ENCODE results near the gene PHPT1. TPM values are rescaled to one million over a fixed set of nuclear protein-coding genes. Genes with fewer than 3 reads are reported as not detected.

PHPT1 gene
- total and polyA plus RNA-seq, 2 donors from 2014 or later = 108 to 283 TPM

- no peak for FAIRE-seq
- no peak overlapping the region for H3K27ac ChIP-seq (ENCODE audit: low read depth in 2 of 2, low read length in 2 of 2)
- DNase-seq = peak in 3 of 5 donors; percentile 50 to 69 (median 66)
- peaks cover 0 to 4% (median 0%) of the 10 kb centered on the region in 3 donors for H3K4me1 ChIP-seq (ENCODE audit: control insufficient read depth in 2 of 3, insufficient read depth in 2 of 3, low read depth in 1 of 3, low read length in 3 of 3)
- no peaks in the 10 kb centered on the region for H3K27me3 ChIP-seq (ENCODE audit: control insufficient read depth, insufficient read depth, low read length)
- peaks cover 0 to 3% (median 0%) of the 10 kb centered on the region in 3 donors for H3K36me3 ChIP-seq (ENCODE audit: control insufficient read depth in 2 of 3, insufficient read depth in 3 of 3, low read length in 3 of 3)
- intact Hi-C loops (cut with DNase I) = no loop called here
- no peak for TF ChIP-seq CTCF (IDR thresholded peaks at IDR 0.05; ENCODE audit: borderline replicate concordance, extremely low read depth, insufficient read depth)
- H3K4me3 ChIP-seq (ENCODE audit: low read length in 3 of 3) = peak overlapping the region in 1 of 3 donors; percentile 32
- no peaks in the 10 kb centered on the region for H3K9me3 ChIP-seq (ENCODE audit: control insufficient read depth in 2 of 3, insufficient read depth in 1 of 3, low read length in 3 of 3)
- no peak overlapping the region for H3K9ac ChIP-seq (ENCODE audit: low read length in 3 of 3)
Measured at GRCh38 chr9:136820971-136821825, 28.0 kb upstream of the PHPT1 start.

GRCh38 chr9:136821826-136822544, 27.2 kb upstream of the PHPT1 start:
- Histone ChIP-seq H3K36me3 (ENCODE audit: control insufficient read depth in 2 of 3, insufficient read depth in 3 of 3, low read length in 3 of 3) (peaks cover 0 to 3% (median 0%) of the 10 kb centered on the region in 3 donors), H3K9ac (ENCODE audit: low read length in 3 of 3) (no peak overlapping the region), H3K4me1 (ENCODE audit: control insufficient read depth in 2 of 3, insufficient read depth in 2 of 3, low read depth in 1 of 3, low read length in 3 of 3) (peaks cover 0 to 4% (median 0%) of the 10 kb centered on the region in 3 donors), H3K27me3 (ENCODE audit: control insufficient read depth, insufficient read depth, low read length) (no peaks in the 10 kb centered on the region), H3K27ac (ENCODE audit: low read depth in 2 of 2, low read length in 2 of 2) (no peak overlapping the region), H3K4me3 (ENCODE audit: low read length in 3 of 3) (no peak overlapping the region), H3K9me3 (ENCODE audit: control insufficient read depth in 2 of 3, insufficient read depth in 1 of 3, low read length in 3 of 3) (no peaks in the 10 kb centered on the region)
- no peak for FAIRE-seq
- intact Hi-C loops (cut with DNase I) = no loop called here
- peak in 1 of 5 donors; percentile 68 for DNase-seq
- no peak for TF ChIP-seq CTCF (IDR thresholded peaks at IDR 0.05; ENCODE audit: borderline replicate concordance, extremely low read depth, insufficient read depth)

GRCh38 chr9:136823136-136824046, 25.8 kb upstream of the PHPT1 start:
- Histone ChIP-seq H3K36me3 (ENCODE audit: control insufficient read depth in 2 of 3, insufficient read depth in 3 of 3, low read length in 3 of 3) (peaks cover 0 to 4% (median 3%) of the 10 kb centered on the region in 3 donors), H3K27me3 (ENCODE audit: control insufficient read depth, insufficient read depth, low read length) (no peaks in the 10 kb centered on the region), H3K4me1 (ENCODE audit: control insufficient read depth in 2 of 3, insufficient read depth in 2 of 3, low read depth in 1 of 3, low read length in 3 of 3) (peaks cover 0 to 4% (median 0%) of the 10 kb centered on the region in 3 donors), H3K9ac (ENCODE audit: low read length in 3 of 3) (no peak overlapping the region), H3K9me3 (ENCODE audit: control insufficient read depth in 2 of 3, insufficient read depth in 1 of 3, low read length in 3 of 3) (no peaks in the 10 kb centered on the region), H3K4me3 (ENCODE audit: low read length in 3 of 3) (no peak overlapping the region), H3K27ac (ENCODE audit: low read depth in 2 of 2, low read length in 2 of 2) (no peak overlapping the region)
- no peak for FAIRE-seq
- intact Hi-C loops (cut with DNase I) = no loop called here
- DNase-seq = peak in 1 of 5 donors; percentile 55
- no peak for TF ChIP-seq CTCF (IDR thresholded peaks at IDR 0.05; ENCODE audit: borderline replicate concordance, extremely low read depth, insufficient read depth)
